ENCODE results near the gene SMIM45.
A peak's percentile ranks its signal among the peaks of the same experiment; 100 is the strongest.

Gene SMIM45

GRCh38 chr22:41966225-41966606, 14.3 kb downstream of the SMIM45 start:
- H3K4me3 Mint-ChIP-seq (ENCODE audit: unreplicated experiment) = no peak overlapping the region
- H3K36me3 Mint-ChIP-seq (ENCODE audit: unreplicated experiment) = no peaks in the 10 kb centered on the region
- no peak for TF ChIP-seq CTCF (IDR thresholded peaks at IDR 0.05; ENCODE audit: partially characterized antibody, unreplicated experiment)

GRCh38 chr22:41966607-41967240, 14.8 kb downstream of the SMIM45 start:
- peaks cover 5% of the 10 kb centered on the region for H3K9me3 Mint-ChIP-seq (ENCODE audit: unreplicated experiment)
- H3K27ac Mint-ChIP-seq (ENCODE audit: unreplicated experiment) = peak overlapping the region; percentile 22
- H3K27me3 Mint-ChIP-seq (ENCODE audit: unreplicated experiment) = peaks cover 5% of the 10 kb centered on the region
- DNase-seq = no peak
- no peak overlapping the region for H3K4me3 Mint-ChIP-seq (ENCODE audit: unreplicated experiment)
- no peak for TF ChIP-seq CTCF (IDR thresholded peaks at IDR 0.05; ENCODE audit: partially characterized antibody, unreplicated experiment)
- peaks cover 5% of the 10 kb centered on the region for H3K4me1 Mint-ChIP-seq (ENCODE audit: low read depth, unreplicated experiment)
- no peaks in the 10 kb centered on the region for H3K36me3 Mint-ChIP-seq (ENCODE audit: unreplicated experiment)

More at GRCh38 chr22:41966225-41966606, 14.3 kb downstream of the SMIM45 start:
- peaks cover 6% of the 10 kb centered on the region for H3K27me3 Mint-ChIP-seq (ENCODE audit: unreplicated experiment)
- no peak overlapping the region for H3K27ac Mint-ChIP-seq (ENCODE audit: unreplicated experiment)
- H3K9me3 Mint-ChIP-seq (ENCODE audit: unreplicated experiment) = peaks cover 5% of the 10 kb centered on the region
- DNase-seq = no peak
- H3K4me1 Mint-ChIP-seq (ENCODE audit: low read depth, unreplicated experiment) = peaks cover 5% of the 10 kb centered on the region

- Mint-ChIP-seq H3K27ac (ENCODE audit: unreplicated experiment) (no peak overlapping the region), H3K4me1 (ENCODE audit: low read depth, unreplicated experiment) (peaks cover 5% of the 10 kb centered on the region), H3K36me3 (ENCODE audit: unreplicated experiment) (no peaks in the 10 kb centered on the region), H3K4me3 (ENCODE audit: unreplicated experiment) (no peak overlapping the region), H3K9me3 (ENCODE audit: unreplicated experiment) (peaks cover 5% of the 10 kb centered on the region), H3K27me3 (ENCODE audit: unreplicated experiment) (no peaks in the 10 kb centered on the region)
- no peak for DNase-seq
- no peak for TF ChIP-seq CTCF (IDR thresholded peaks at IDR 0.05; ENCODE audit: partially characterized antibody, unreplicated experiment)
Measured at GRCh38 chr22:41968601-41969000, 16.7 kb downstream of the SMIM45 start.

DNA sequence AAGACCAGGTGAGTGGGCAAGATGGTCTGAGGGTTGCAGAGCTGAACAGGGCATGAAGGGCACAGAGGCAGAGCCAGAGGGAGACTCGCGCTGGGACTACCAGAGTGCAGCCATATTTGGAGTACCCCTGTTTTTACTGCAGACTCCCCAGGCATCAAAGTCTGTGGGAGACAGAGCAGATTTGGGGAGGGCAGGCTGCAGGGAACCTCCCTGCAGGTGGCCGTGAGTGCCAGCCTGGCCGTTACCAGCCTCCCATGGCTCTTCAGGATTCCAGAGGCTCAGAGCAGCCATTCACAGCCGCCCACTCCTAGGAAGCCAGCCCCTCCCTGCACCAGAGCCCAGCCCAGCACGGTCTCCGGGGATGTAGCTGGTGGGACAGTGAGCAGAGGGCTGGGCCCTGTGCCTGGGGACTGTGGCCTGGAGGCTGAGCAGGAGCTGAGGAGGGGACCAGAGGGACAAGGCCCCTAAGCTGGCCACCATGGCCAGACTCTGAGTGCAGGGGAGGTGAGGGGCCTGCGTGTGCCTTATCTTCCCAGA, 17.2 kb downstream of the SMIM45 start, which contains the start of gene SEPTIN3:
Gene SEPTIN3 (plus strand): TSS at position 334 of the 537 bp plus-strand sequence. CDS start 2,050 bp downstream, outside the sequence.
- no peaks in the 10 kb centered on the region for H3K36me3 Mint-ChIP-seq (ENCODE audit: unreplicated experiment)
- no peak for TF ChIP-seq CTCF (IDR thresholded peaks at IDR 0.05; ENCODE audit: partially characterized antibody, unreplicated experiment)
- H3K4me1 Mint-ChIP-seq (ENCODE audit: low read depth, unreplicated experiment) = peaks cover 5% of the 10 kb centered on the region
- peaks cover 5% of the 10 kb centered on the region for H3K9me3 Mint-ChIP-seq (ENCODE audit: unreplicated experiment)
- no peak within 1 kb of the TSS for H3K4me3 Mint-ChIP-seq (ENCODE audit: unreplicated experiment)
- peak; percentile 40 for DNase-seq
- no peak within 1 kb of the TSS for H3K27ac Mint-ChIP-seq (ENCODE audit: unreplicated experiment)
- peaks cover 1% of the 10 kb centered on the region for H3K27me3 Mint-ChIP-seq (ENCODE audit: unreplicated experiment)

GRCh38 chr22:41970601-41971000, 18.7 kb downstream of the SMIM45 start:
- H3K27ac Mint-ChIP-seq (ENCODE audit: unreplicated experiment) = no peak overlapping the region
- DNase-seq = no peak
- H3K4me3 Mint-ChIP-seq (ENCODE audit: unreplicated experiment) = no peak overlapping the region
- TF ChIP-seq CTCF (IDR thresholded peaks at IDR 0.05; ENCODE audit: partially characterized antibody, unreplicated experiment) = no peak
- peaks cover 5% of the 10 kb centered on the region for H3K9me3 Mint-ChIP-seq (ENCODE audit: unreplicated experiment)
- H3K27me3 Mint-ChIP-seq (ENCODE audit: unreplicated experiment) = peaks cover 6% of the 10 kb centered on the region
- H3K36me3 Mint-ChIP-seq (ENCODE audit: unreplicated experiment) = no peaks in the 10 kb centered on the region
- H3K4me1 Mint-ChIP-seq (ENCODE audit: low read depth, unreplicated experiment) = peaks cover 5% of the 10 kb centered on the region
